OCI-LY1 (cell line): ENCODE data around the gene CENPU.

Source experiments
- EZH2 ChIP-seq: fragments of 200-600 bp; sonication (generic), shearing (Covaris generic); IDR thresholded peaks from 2 replicates; pipeline ENCODE4 v1.8.0; 2017; ENCODE audit warnings: borderline replicate concordance, mixed run types, mild to moderate bottlenecking, antibody characterized with exemption, low read length, moderate library complexity, mixed read lengths
- TF ChIP-seq, protein P1 (sequence below): fragments of 200-600 bp; sonication (generic), shearing (Covaris generic); IDR thresholded peaks from 2 replicates; pipeline ENCODE4 v1.5.1; 2017; ENCODE audit warnings: mild to moderate bottlenecking, antibody characterized with exemption, low read length, moderate library complexity, mixed read lengths

DNA sequence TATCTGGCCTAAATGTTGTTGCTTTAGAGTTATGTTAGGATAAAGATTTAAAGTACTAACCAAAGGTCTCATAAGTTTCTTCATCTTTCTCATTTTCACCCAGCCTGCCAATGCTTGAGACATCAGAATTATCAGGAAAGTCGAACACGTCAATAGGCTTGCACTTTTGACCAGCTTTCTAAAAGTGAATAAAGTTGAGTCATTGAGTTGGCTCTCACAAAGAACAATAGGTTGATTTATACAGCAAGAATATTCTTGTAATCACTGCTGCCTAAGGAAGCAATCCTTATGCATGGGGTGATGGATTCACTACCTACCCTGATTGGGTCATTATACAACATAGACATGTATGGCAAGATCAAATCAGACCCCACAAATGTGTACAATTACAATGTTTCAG, 5.0 kb downstream of the CENPU start:
- TF ChIP-seq, protein P1, sequence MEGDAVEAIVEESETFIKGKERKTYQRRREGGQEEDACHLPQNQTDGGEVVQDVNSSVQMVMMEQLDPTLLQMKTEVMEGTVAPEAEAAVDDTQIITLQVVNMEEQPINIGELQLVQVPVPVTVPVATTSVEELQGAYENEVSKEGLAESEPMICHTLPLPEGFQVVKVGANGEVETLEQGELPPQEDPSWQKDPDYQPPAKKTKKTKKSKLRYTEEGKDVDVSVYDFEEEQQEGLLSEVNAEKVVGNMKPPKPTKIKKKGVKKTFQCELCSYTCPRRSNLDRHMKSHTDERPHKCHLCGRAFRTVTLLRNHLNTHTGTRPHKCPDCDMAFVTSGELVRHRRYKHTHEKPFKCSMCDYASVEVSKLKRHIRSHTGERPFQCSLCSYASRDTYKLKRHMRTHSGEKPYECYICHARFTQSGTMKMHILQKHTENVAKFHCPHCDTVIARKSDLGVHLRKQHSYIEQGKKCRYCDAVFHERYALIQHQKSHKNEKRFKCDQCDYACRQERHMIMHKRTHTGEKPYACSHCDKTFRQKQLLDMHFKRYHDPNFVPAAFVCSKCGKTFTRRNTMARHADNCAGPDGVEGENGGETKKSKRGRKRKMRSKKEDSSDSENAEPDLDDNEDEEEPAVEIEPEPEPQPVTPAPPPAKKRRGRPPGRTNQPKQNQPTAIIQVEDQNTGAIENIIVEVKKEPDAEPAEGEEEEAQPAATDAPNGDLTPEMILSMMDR, result no peak
- TF ChIP-seq EZH2, result no peak
